ENCODE data around the gene NET1. TPM values are rescaled to one million over a fixed set of nuclear protein-coding genes. Genes with fewer than 3 reads are reported as not detected.
A peak's percentile ranks its signal among the peaks of the same experiment; 100 is the strongest.

NET1 gene
- total RNA-seq, 1 donor from 2014 or later, result 95.9 TPM

DNA sequence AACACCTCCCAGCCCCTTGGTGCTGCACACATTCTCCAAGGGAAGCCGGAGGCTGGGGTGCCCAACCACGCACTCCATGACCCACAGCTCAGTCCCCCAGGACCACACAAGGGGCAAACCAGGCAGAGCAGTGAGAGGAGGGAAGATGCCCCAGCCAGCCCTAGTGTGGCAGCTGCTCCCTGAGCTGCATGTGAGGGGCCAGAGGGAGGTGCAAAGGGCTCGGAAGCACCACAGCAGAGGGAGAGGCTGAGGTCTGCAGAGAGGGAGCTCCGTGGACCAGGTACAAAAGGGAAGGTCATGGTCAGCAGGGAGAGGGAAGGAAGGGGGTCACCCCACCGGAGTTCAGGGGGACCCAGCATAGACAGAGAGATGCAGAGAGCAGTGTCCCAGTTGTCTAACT lies 88.6 kb downstream of the NET1 start:
- H3K36me3 ChIP-seq, result no peaks in the 10 kb centered on the region
- H3K4me1 ChIP-seq, result no peaks in the 10 kb centered on the region
- no peaks in the 10 kb centered on the region for H3K27me3 ChIP-seq
- intact Hi-C loops (cut with DNase I), result no loop called here
- TF ChIP-seq, protein P1, sequence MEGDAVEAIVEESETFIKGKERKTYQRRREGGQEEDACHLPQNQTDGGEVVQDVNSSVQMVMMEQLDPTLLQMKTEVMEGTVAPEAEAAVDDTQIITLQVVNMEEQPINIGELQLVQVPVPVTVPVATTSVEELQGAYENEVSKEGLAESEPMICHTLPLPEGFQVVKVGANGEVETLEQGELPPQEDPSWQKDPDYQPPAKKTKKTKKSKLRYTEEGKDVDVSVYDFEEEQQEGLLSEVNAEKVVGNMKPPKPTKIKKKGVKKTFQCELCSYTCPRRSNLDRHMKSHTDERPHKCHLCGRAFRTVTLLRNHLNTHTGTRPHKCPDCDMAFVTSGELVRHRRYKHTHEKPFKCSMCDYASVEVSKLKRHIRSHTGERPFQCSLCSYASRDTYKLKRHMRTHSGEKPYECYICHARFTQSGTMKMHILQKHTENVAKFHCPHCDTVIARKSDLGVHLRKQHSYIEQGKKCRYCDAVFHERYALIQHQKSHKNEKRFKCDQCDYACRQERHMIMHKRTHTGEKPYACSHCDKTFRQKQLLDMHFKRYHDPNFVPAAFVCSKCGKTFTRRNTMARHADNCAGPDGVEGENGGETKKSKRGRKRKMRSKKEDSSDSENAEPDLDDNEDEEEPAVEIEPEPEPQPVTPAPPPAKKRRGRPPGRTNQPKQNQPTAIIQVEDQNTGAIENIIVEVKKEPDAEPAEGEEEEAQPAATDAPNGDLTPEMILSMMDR (IDR thresholded peaks at IDR 0.05), result no peak
- no peaks in the 10 kb centered on the region for H3K9me3 ChIP-seq
- peak in 1 of 2 donors; percentile 38 for DNase-seq (ENCODE audit: low spot score in 2 of 2)
- no peak overlapping the region for H3K4me3 ChIP-seq
- H3K27ac ChIP-seq, result no peak overlapping the region

GRCh38 chr10:5502061-5502521 lies 89.7 kb downstream of the NET1 start:
- TF ChIP-seq, protein P1 (IDR thresholded peaks at IDR 0.05), result no peak
- Histone ChIP-seq H3K9me3 (no peaks in the 10 kb centered on the region), H3K27me3 (no peaks in the 10 kb centered on the region), H3K4me1 (no peaks in the 10 kb centered on the region), H3K27ac (no peak overlapping the region), H3K4me3 (no peak overlapping the region), H3K36me3 (no peaks in the 10 kb centered on the region)
- intact Hi-C loops (cut with DNase I), result no loop called here
- DNase-seq (ENCODE audit: low spot score in 2 of 2), result peak in 1 of 2 donors; percentile 44

GRCh38 chr10:5502571-5503476 lies 90.5 kb downstream of the NET1 start:
- H3K4me3 ChIP-seq, result no peak overlapping the region
- H3K27me3 ChIP-seq, result no peaks in the 10 kb centered on the region
- peak in 1 of 2 donors; percentile 22 for DNase-seq (ENCODE audit: low spot score in 2 of 2)
- no peaks in the 10 kb centered on the region for H3K9me3 ChIP-seq
- H3K36me3 ChIP-seq, result no peaks in the 10 kb centered on the region
- intact Hi-C loops (cut with DNase I), result no loop called here
- TF ChIP-seq, protein P1 (IDR thresholded peaks at IDR 0.05), result no peak
- no peaks in the 10 kb centered on the region for H3K4me1 ChIP-seq
- no peak overlapping the region for H3K27ac ChIP-seq

DNA sequence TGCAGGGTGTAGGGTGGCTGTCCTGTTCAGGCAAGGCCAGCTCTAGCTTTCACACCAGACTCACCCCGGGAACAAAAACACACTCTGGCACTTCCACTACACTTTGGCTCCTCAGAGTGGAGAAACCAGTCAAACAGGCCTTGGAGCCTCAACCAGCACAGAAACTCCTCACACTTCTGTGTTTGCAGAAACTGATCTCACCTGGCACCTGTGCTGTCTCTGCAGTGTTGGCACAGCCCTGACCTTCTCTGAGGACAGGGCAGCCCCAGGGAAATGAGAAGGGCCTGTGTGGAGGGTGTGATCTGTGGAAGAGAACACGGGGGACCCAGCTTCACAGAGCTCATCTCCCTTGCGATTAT lies 91.1 kb downstream of the NET1 start:
- H3K9me3 ChIP-seq, result no peaks in the 10 kb centered on the region
- intact Hi-C loops (cut with DNase I), result no loop called here
- H3K4me1 ChIP-seq, result no peaks in the 10 kb centered on the region
- no peaks in the 10 kb centered on the region for H3K27me3 ChIP-seq
- no peaks in the 10 kb centered on the region for H3K36me3 ChIP-seq
- TF ChIP-seq, protein P1 (IDR thresholded peaks at IDR 0.05), result no peak
- no peak overlapping the region for H3K4me3 ChIP-seq
- peak in 1 of 2 donors; percentile 54 for DNase-seq (ENCODE audit: low spot score in 2 of 2)
- H3K27ac ChIP-seq, result no peak overlapping the region

DNA sequence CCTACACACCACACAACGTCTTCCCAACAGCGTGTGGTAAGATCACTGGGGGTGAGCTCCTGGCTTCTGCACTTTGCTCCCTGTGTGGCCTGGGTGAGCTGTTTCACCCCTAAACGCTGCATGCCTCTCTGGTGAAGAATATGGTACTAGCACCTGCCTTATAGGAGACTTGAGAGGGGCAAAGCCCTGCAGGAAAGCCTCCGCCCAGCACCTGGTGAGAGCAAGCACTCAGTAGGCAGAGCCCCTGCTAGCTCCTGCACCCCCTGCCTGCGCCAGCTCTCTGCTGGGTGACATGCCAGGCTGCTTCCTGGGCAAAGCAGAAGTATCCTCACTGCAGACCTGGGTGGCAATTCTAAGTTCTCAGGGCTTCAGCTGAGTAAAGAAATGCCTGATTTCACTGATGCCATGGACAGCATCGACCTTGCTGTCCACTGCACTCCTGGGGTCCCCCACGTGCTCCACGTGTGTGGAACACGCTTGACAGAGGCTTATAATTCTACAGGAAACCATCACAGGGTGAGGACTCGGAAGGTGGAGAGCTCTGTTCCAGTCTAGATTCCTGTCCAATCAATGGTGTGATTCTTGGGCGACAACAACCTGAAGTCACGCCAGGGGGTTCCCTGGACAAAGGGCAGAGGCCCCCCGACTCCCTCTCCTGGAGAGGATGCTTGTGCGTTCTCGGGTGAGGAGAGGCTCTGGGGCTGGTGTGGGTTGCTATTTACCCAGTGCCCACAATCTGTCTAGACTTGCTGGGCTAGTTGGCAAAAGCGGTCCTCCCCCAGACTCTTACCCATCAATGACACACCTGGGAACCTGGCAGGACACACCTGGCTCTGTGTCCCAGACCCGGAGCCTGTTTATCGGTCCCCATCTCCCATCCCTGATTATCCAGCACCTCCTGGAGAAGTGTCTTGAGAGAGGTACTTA lies 92.1 kb downstream of the NET1 start:
- Histone ChIP-seq H3K27ac (no peak overlapping the region), H3K4me3 (no peak overlapping the region), H3K4me1 (no peaks in the 10 kb centered on the region), H3K27me3 (no peaks in the 10 kb centered on the region), H3K36me3 (no peaks in the 10 kb centered on the region), H3K9me3 (no peaks in the 10 kb centered on the region)
- TF ChIP-seq, protein P1 (IDR thresholded peaks at IDR 0.05), result no peak
- DNase-seq (ENCODE audit: low spot score in 2 of 2), result peak in 1 of 2 donors; percentile 50
- intact Hi-C loops (cut with DNase I), result no loop called here
